GM23248 (cell line): ENCODE results near the gene MRAS. TPM values are rescaled to one million over a fixed set of nuclear protein-coding genes. Genes with fewer than 3 reads are reported as not detected.

Source experiments
- DNase-seq: peaks from one replicate; pipeline ENCODE4 v3.0.0-alpha.2; 2015
- H2AFZ ChIP-seq: fragments of 200-600 bp; sonication (generic); 2 replicates; pipeline ENCODE4 v1.6.1; 2016; ENCODE audit warnings: antibody characterized with exemption
- H3F3A ChIP-seq: fragments of 200-600 bp; sonication (generic); 2 replicates; pipeline ENCODE4 v1.6.1; 2016; ENCODE audit warnings: mild to moderate bottlenecking, antibody characterized with exemption, mixed run types; ENCODE audit not compliant: insufficient read depth
- H3K27ac ChIP-seq: fragments of 200-600 bp; sonication (generic); 2 replicates; pipeline ENCODE4 v1.5.1; 2016; ENCODE audit warnings: mild to moderate bottlenecking
- H3K27me3 ChIP-seq: fragments of 200-600 bp; sonication (generic); replicated peaks from 2 replicates; pipeline ENCODE4 v1.6.1; 2016; ENCODE audit warnings: mild to moderate bottlenecking; ENCODE audit not compliant: insufficient read depth
- H3K36me3 ChIP-seq: fragments of 200-600 bp; sonication (generic); 2 replicates; pipeline ENCODE4 v1.6.1; 2016; ENCODE audit warnings: low read depth, mild to moderate bottlenecking
- H3K4me1 ChIP-seq: fragments of 200-600 bp; sonication (generic); 2 replicates; pipeline ENCODE4 v1.6.1; 2016; ENCODE audit warnings: mild to moderate bottlenecking; ENCODE audit not compliant: insufficient read depth
- H3K4me2 ChIP-seq: fragments of 200-600 bp; sonication (generic); one replicate; pipeline ENCODE4 v1.6.1; 2016; ENCODE audit warnings: mild to moderate bottlenecking; ENCODE audit not compliant: unreplicated experiment
- H3K4me3 ChIP-seq: fragments of 200-600 bp; sonication (generic); 2 replicates; pipeline ENCODE4 v1.5.1; 2016; ENCODE audit warnings: mild to moderate bottlenecking
- H3K79me2 ChIP-seq: fragments of 200-600 bp; sonication (generic); 2 replicates; pipeline ENCODE4 v1.6.1; 2016; ENCODE audit warnings: mild to moderate bottlenecking; ENCODE audit not compliant: insufficient read depth
- H3K9ac ChIP-seq: fragments of 200-600 bp; sonication (generic); 2 replicates; pipeline ENCODE4 v1.6.1; 2016; ENCODE audit warnings: mild to moderate bottlenecking
- H3K9me2 ChIP-seq: fragments of 200-600 bp; sonication (generic); 2 replicates; pipeline ENCODE4 v1.6.1; 2016; ENCODE audit warnings: mixed run types, mild to moderate bottlenecking, moderate library complexity; ENCODE audit not compliant: insufficient read depth
- H3K9me3 ChIP-seq: fragments of 200-600 bp; sonication (generic); one replicate; pipeline ENCODE4 v1.6.1; 2017; ENCODE audit warnings: low read depth
- H4K20me1 ChIP-seq: fragments of 200-600 bp; sonication (generic); 2 replicates; pipeline ENCODE4 v1.6.0; 2016; ENCODE audit not compliant: insufficient read depth
- EZH2 ChIP-seq: fragments of 200-600 bp; sonication (generic); IDR thresholded peaks from 2 replicates; pipeline ENCODE4 v1.6.1; 2018; ENCODE audit warnings: antibody characterized with exemption, mild to moderate bottlenecking; ENCODE audit not compliant: insufficient read depth, poor library complexity, severe bottlenecking
- EZH2phosphoT487 ChIP-seq: fragments of 200-600 bp; sonication (generic); IDR thresholded peaks from 2 replicates; pipeline ENCODE4 v1.6.1; 2018; ENCODE audit warnings: antibody characterized with exemption, moderate library complexity, mild to moderate bottlenecking, low read depth; ENCODE audit not compliant: insufficient read depth
- WGBS, 2 experiments: methylation state at CpG; one replicate each; pipeline ENCODE4 v1.1.6; 2015 to 2017; ENCODE audit warnings: low lambda C conversion rate in 2 of 2, low coverage in 1 of 2; ENCODE audit errors: missing lambda C conversion rate in 2 of 2; 5-methylcytosine and 5-hydroxymethylcytosine counted together
- in situ Hi-C: fragments of 300-500 bp; cut with MboI; formaldehyde crosslinking; loops from 2 replicates; pipeline ENCODE4 v1.15.0; 2020
- polyA plus RNA-seq: library from polyadenylated mRNA; unstranded; fragments of >200 nt; fragmentation: Nextera tagmentation; extraction: Ambion mirVana; gene quantifications from 2 replicates; pipeline ENCODE4 v1.2.1, GENCODE V29; 2016
- total RNA-seq: library from RNA; depleted of rRNA; stranded (reverse); fragments of >200 nt; shearing (Covaris generic); gene quantifications from 2 replicates; pipeline ENCODE4 v1.2.3, GENCODE V29; 2014

The MRAS gene
- total and polyA plus RNA-seq, 2 experiments from 2014 or later, result 54.9 to 65.1 TPM

- TF ChIP-seq EZH2, result no peak
- TF ChIP-seq EZH2phosphoT487, result no peak
- Histone ChIP-seq H4K20me1 (no peaks in the 10 kb centered on the region), H2AFZ (no peak overlapping the region), H3K4me3 (no peak overlapping the region), H3K4me2 (no peak overlapping the region), H3K9ac (no peak overlapping the region), H3K9me3 (no peaks in the 10 kb centered on the region), H3F3A (peaks cover 25% of the 10 kb centered on the region), H3K9me2 (no peaks in the 10 kb centered on the region), H3K79me2 (no peaks in the 10 kb centered on the region), H3K27ac (no peak overlapping the region), H3K4me1 (peaks cover 42% of the 10 kb centered on the region), H3K27me3 (no peaks in the 10 kb centered on the region), H3K36me3 (no peaks in the 10 kb centered on the region)
- in situ Hi-C loops, result no loop called here
- no peak for DNase-seq
- 85 to 93% methylated on average over 13 to 14 of the region's 14 CpGs for WGBS, 2 experiments
These were observed 95.4 kb downstream of the MRAS start for GRCh38 chr3:138443521-138444503.

DNA sequence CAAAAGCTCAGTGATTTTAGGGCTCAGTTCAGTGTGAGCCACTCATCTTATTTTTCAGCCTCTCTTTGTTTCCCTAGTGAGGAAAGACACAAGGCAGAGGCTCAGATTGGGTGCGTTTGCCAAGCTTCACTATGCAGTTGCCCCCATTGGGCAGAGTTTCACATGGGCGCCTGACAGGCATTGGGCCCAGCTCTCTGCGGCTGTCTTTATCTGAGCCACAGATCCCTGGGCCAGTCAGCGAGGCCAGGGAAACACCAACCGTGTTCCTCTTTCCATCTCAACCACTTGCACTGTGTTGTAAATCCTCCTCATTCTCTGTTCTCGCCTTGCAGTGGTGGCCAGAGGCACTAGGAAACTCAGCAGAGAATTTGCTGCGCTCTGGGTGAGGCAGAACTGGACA lies 96.9 kb downstream of the MRAS start:
- no peaks in the 10 kb centered on the region for H3K9me3 ChIP-seq
- H3F3A ChIP-seq, result peaks cover 23% of the 10 kb centered on the region
- H2AFZ ChIP-seq, result no peak overlapping the region
- no peak overlapping the region for H3K9ac ChIP-seq
- no peak overlapping the region for H3K4me3 ChIP-seq
- DNase-seq, result no peak
- TF ChIP-seq EZH2phosphoT487, result no peak
- TF ChIP-seq EZH2, result no peak
- no peaks in the 10 kb centered on the region for H3K9me2 ChIP-seq
- no peak overlapping the region for H3K27ac ChIP-seq
- no peaks in the 10 kb centered on the region for H4K20me1 ChIP-seq
- H3K36me3 ChIP-seq, result no peaks in the 10 kb centered on the region
- peaks cover 28% of the 10 kb centered on the region for H3K4me1 ChIP-seq
- no peaks in the 10 kb centered on the region for H3K27me3 ChIP-seq
- H3K4me2 ChIP-seq, result no peak overlapping the region
- in situ Hi-C loops, result no loop called here
- 95 to 99% methylated on average over 7 of the region's 7 CpGs for WGBS, 2 experiments
- H3K79me2 ChIP-seq, result no peaks in the 10 kb centered on the region

DNA sequence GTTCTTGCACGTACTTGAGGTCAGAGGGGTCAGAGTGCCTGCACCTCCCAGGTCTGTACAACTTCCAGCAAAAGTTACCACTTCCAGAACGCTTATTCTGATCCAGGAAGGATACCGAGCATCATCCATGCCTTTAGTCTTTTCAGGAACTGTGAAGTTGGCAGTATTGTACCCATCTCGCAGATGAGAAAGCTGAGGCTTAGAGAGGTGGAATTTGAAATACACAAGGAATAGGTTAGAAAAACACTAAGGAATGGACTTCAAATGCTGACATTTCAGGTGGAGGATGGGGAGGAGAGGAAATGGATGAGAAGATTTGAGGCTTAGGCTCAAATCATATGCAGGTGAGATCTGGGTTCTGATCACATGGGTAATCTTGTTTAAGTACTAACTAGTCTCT lies 97.3 kb downstream of the MRAS start:
- H3K79me2 ChIP-seq, result no peaks in the 10 kb centered on the region
- H3K27me3 ChIP-seq, result no peaks in the 10 kb centered on the region
- H3K36me3 ChIP-seq, result no peaks in the 10 kb centered on the region
- H3K4me1 ChIP-seq, result peaks cover 23% of the 10 kb centered on the region
- DNase-seq, result no peak
- no peaks in the 10 kb centered on the region for H3K9me2 ChIP-seq
- H3F3A ChIP-seq, result peaks cover 19% of the 10 kb centered on the region
- no peak overlapping the region for H3K4me2 ChIP-seq
- H4K20me1 ChIP-seq, result no peaks in the 10 kb centered on the region
- no peak overlapping the region for H2AFZ ChIP-seq
- no peak overlapping the region for H3K9ac ChIP-seq
- no peaks in the 10 kb centered on the region for H3K9me3 ChIP-seq
- WGBS, 2 experiments, result 90 to 98% methylated on average over 4 of the region's 4 CpGs
- TF ChIP-seq EZH2phosphoT487, result no peak
- TF ChIP-seq EZH2, result no peak
- in situ Hi-C loops, result no loop called here
- H3K4me3 ChIP-seq, result no peak overlapping the region
- H3K27ac ChIP-seq, result no peak overlapping the region

DNA sequence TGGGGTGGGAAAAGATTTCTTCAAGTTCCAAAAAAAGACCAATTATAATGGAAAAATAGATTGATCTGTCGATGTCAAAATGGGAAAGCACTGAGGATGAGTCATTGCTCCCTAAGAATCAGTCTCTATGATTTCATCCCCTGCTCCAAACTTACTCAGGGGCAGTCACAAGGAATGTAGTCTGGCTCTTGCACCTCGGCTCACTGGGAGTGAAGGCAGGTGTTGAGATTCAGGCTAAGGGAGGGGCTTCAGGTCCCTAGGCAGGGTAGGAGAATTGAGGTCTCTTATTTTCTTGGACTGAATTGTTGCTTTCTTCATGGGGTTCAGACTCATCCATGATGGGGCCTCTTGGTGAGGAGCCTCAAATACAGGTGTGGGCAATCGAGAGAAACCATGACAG lies 100.3 kb downstream of the MRAS start:
- 61 to 75% methylated on average over 3 of the region's 3 CpGs for WGBS, 2 experiments
- H3F3A ChIP-seq, result no peaks in the 10 kb centered on the region

More for the DNA sequence above, 100.3 kb downstream of the MRAS start:
- no peaks in the 10 kb centered on the region for H3K9me3 ChIP-seq
- no peaks in the 10 kb centered on the region for H3K79me2 ChIP-seq
- H3K9me2 ChIP-seq, result no peaks in the 10 kb centered on the region
- in situ Hi-C loops, result no loop called here
- no peak overlapping the region for H2AFZ ChIP-seq
- H3K9ac ChIP-seq, result no peak overlapping the region
- H3K4me1 ChIP-seq, result no peaks in the 10 kb centered on the region
- H3K4me3 ChIP-seq, result no peak overlapping the region
- no peak for TF ChIP-seq EZH2
- no peak for TF ChIP-seq EZH2phosphoT487
- peak; percentile 48 for DNase-seq
- H3K27ac ChIP-seq, result no peak overlapping the region
- no peaks in the 10 kb centered on the region for H3K36me3 ChIP-seq
- H3K4me2 ChIP-seq, result no peak overlapping the region
- no peaks in the 10 kb centered on the region for H4K20me1 ChIP-seq
- H3K27me3 ChIP-seq, result no peaks in the 10 kb centered on the region
